ENCODE results near the gene PCDHGA5. TPM values are rescaled to one million over a fixed set of nuclear protein-coding genes. Genes with fewer than 3 reads are reported as not detected.

The PCDHGA5 gene
- total and polyA plus RNA-seq, 2 experiments from 2014 or later, result 0.03 TPM; not detected in 1

GRCh38 chr5:141356950-141357349 lies 7.0 kb upstream of the PCDHGA5 start:
- no peak overlapping the region for H3K27ac ChIP-seq
- no peak for DNase-seq (ENCODE audit: low spot score)
- H2AFZ ChIP-seq, result no peak overlapping the region
- no peak overlapping the region for H3K4me2 ChIP-seq
- no peaks in the 10 kb centered on the region for H3K4me1 ChIP-seq (ENCODE audit: insufficient read depth)
- H3K27me3 ChIP-seq, result no peaks in the 10 kb centered on the region
- 91% methylated on average over 19 of the region's 19 CpGs for WGBS (ENCODE audit: low lambda C conversion rate, missing lambda C conversion rate)
- TF ChIP-seq CTCF (IDR thresholded peaks at IDR 0.05; ENCODE audit: poor library complexity), result no peak
- no peak for TF ChIP-seq EZH2phosphoT487 (IDR thresholded peaks at IDR 0.05; ENCODE audit: low read depth, severe bottlenecking, unreplicated experiment)
- TF ChIP-seq EZH2 (IDR thresholded peaks at IDR 0.05; ENCODE audit: borderline replicate concordance), result no peak
- H3K9me2 ChIP-seq (replicated peaks; ENCODE audit: insufficient read depth), result no peaks in the 10 kb centered on the region
- H3K36me3 ChIP-seq (replicated peaks; ENCODE audit: insufficient read depth, low read depth), result no peaks in the 10 kb centered on the region
- H3K79me2 ChIP-seq, result no peaks in the 10 kb centered on the region
- no peaks in the 10 kb centered on the region for H3K9me3 ChIP-seq (ENCODE audit: low read depth)
- H4K20me1 ChIP-seq (ENCODE audit: insufficient read depth, poor library complexity, severe bottlenecking), result no peaks in the 10 kb centered on the region
- H3K4me3 ChIP-seq, result no peak overlapping the region

GRCh38 chr5:141359790-141360426 lies 4.1 kb upstream of the PCDHGA5 start, which contains the start of gene PCDHGB2:
PCDHGB2 (plus strand) TSS chr5:141359994; CDS start chr5:141360136, 142 bp downstream.
- peaks cover 5% of the 10 kb centered on the region for H3K9me3 ChIP-seq (ENCODE audit: low read depth)
- WGBS (ENCODE audit: low lambda C conversion rate, missing lambda C conversion rate), result 80% methylated on average over 24 of the region's 24 CpGs

GRCh38 chr5:141360685-141361084 lies 3.3 kb upstream of the PCDHGA5 start:
- no peak for DNase-seq (ENCODE audit: low spot score)
- Histone ChIP-seq H3K9me2 (replicated peaks; ENCODE audit: insufficient read depth) (no peaks in the 10 kb centered on the region), H3K27me3 (no peaks in the 10 kb centered on the region), H3K9me3 (ENCODE audit: low read depth) (peaks cover 5% of the 10 kb centered on the region), H3K4me3 (no peak overlapping the region), H4K20me1 (ENCODE audit: insufficient read depth, poor library complexity, severe bottlenecking) (no peaks in the 10 kb centered on the region), H2AFZ (no peak overlapping the region), H3K36me3 (replicated peaks; ENCODE audit: insufficient read depth, low read depth) (no peaks in the 10 kb centered on the region), H3K79me2 (no peaks in the 10 kb centered on the region), H3K27ac (no peak overlapping the region), H3K4me1 (ENCODE audit: insufficient read depth) (no peaks in the 10 kb centered on the region), H3K4me2 (no peak overlapping the region)
- TF ChIP-seq EZH2 (IDR thresholded peaks at IDR 0.05; ENCODE audit: borderline replicate concordance), result no peak
- no peak for TF ChIP-seq EZH2phosphoT487 (IDR thresholded peaks at IDR 0.05; ENCODE audit: low read depth, severe bottlenecking, unreplicated experiment)
- TF ChIP-seq CTCF (IDR thresholded peaks at IDR 0.05; ENCODE audit: poor library complexity), result no peak
- 91% methylated on average over 15 of the region's 15 CpGs for WGBS (ENCODE audit: low lambda C conversion rate, missing lambda C conversion rate)

More at GRCh38 chr5:141359790-141360426, 4.1 kb upstream of the PCDHGA5 start, which contains the start of gene PCDHGB2:
- H4K20me1 ChIP-seq (ENCODE audit: insufficient read depth, poor library complexity, severe bottlenecking), result no peaks in the 10 kb centered on the region
- TF ChIP-seq EZH2 (IDR thresholded peaks at IDR 0.05; ENCODE audit: borderline replicate concordance) (no peak), EZH2phosphoT487 (IDR thresholded peaks at IDR 0.05; ENCODE audit: low read depth, severe bottlenecking, unreplicated experiment) (no peak), CTCF (IDR thresholded peaks at IDR 0.05; ENCODE audit: poor library complexity) (no peak)
- H3K27ac ChIP-seq, result no peak within 1 kb of the TSS
- no peaks in the 10 kb centered on the region for H3K9me2 ChIP-seq (replicated peaks; ENCODE audit: insufficient read depth)
- no peak within 1 kb of the TSS for H3K4me3 ChIP-seq
- no peaks in the 10 kb centered on the region for H3K36me3 ChIP-seq (replicated peaks; ENCODE audit: insufficient read depth, low read depth)
- no peak within 1 kb of the TSS for H2AFZ ChIP-seq
- H3K4me2 ChIP-seq, result no peak within 1 kb of the TSS
- no peak for DNase-seq (ENCODE audit: low spot score)
- no peaks in the 10 kb centered on the region for H3K79me2 ChIP-seq
- H3K27me3 ChIP-seq, result no peaks in the 10 kb centered on the region
- no peaks in the 10 kb centered on the region for H3K4me1 ChIP-seq (ENCODE audit: insufficient read depth)

All from hepatocyte (in vitro differentiated cells).